GM23248 (cell line): ENCODE results near the gene ASB4.

Experiments used
- EZH2 ChIP-seq: fragments of 200-600 bp; sonication (generic); IDR thresholded peaks from 2 replicates; pipeline ENCODE4 v1.6.1; 2018; ENCODE audit warnings: antibody characterized with exemption, mild to moderate bottlenecking; ENCODE audit not compliant: insufficient read depth, poor library complexity, severe bottlenecking
- EZH2phosphoT487 ChIP-seq: fragments of 200-600 bp; sonication (generic); IDR thresholded peaks from 2 replicates; pipeline ENCODE4 v1.6.1; 2018; ENCODE audit warnings: antibody characterized with exemption, moderate library complexity, mild to moderate bottlenecking, low read depth; ENCODE audit not compliant: insufficient read depth

DNA sequence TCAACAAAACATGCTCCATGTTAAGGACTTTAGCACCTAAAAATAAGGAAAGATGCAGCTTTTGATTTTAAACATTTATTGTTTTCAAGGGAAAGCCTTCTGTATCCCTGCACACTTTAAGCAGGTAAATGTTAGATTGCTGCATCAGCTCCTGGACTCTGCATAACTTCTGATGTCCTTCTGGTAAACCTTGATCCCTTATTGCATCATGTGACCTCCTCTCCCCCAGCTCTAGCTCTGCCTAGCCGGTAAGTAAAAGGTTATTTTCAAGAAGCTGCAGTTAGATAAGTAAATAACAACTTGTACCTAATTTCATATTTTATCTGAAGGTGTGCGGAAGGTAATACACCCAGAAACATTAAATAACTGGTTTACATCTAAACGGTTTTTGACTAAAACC, 73.1 kb downstream of the ASB4 start:
- TF ChIP-seq EZH2 (no peak), EZH2phosphoT487 (no peak)
